ENCODE results near the gene AKR1C8.

- TF ChIP-seq CTCF (IDR thresholded peaks at IDR 0.05) (no peak), EZH2 (IDR thresholded peaks at IDR 0.05; ENCODE audit: borderline replicate concordance, insufficient read depth, low read depth, low read length, poor library complexity, severe bottlenecking) (no peak)
Measured at GRCh38 chr10:5234106-5234860, 49.3 kb upstream of the AKR1C8 start.

Data from B cell (primary cell).